PC-3 (cell line): ENCODE results near the gene RAB30.

Experiments used
- EZH2 ChIP-seq: fragments of 300-600 bp; sonication (generic); IDR thresholded peaks from one replicate; pipeline ENCODE4 v1.6.1; 2017; ENCODE audit warnings: antibody characterized with exemption, mild to moderate bottlenecking, low read length; ENCODE audit not compliant: unreplicated experiment
- TF ChIP-seq, protein P1 (sequence below): fragments of 300-600 bp; sonication (generic); conservative IDR thresholded peaks from 2 replicates; pipeline ENCODE4 v1.5.1; 2017; ENCODE audit warnings: antibody characterized with exemption, low read depth, mild to moderate bottlenecking, low read length

DNA sequence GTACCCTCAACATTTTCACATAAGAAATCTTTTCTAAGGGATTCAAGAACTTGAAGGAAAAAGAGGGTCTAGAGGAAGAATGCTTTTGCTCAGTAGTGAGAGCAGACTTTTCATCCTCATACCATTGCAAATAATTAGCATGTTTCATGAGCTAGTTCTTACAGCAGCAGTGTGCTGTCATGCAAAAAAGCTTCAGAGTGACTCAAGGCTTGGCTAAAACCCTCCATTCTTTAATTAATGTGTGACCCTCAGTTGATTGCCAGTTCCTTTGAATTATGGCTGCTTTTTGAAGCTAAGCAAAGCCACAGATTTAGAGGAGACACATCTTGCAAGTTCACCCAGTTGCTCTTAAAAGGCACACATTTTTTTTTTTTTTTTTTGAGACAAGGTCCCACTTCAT lies 48.6 kb upstream of the RAB30 start:
- TF ChIP-seq, protein P1, sequence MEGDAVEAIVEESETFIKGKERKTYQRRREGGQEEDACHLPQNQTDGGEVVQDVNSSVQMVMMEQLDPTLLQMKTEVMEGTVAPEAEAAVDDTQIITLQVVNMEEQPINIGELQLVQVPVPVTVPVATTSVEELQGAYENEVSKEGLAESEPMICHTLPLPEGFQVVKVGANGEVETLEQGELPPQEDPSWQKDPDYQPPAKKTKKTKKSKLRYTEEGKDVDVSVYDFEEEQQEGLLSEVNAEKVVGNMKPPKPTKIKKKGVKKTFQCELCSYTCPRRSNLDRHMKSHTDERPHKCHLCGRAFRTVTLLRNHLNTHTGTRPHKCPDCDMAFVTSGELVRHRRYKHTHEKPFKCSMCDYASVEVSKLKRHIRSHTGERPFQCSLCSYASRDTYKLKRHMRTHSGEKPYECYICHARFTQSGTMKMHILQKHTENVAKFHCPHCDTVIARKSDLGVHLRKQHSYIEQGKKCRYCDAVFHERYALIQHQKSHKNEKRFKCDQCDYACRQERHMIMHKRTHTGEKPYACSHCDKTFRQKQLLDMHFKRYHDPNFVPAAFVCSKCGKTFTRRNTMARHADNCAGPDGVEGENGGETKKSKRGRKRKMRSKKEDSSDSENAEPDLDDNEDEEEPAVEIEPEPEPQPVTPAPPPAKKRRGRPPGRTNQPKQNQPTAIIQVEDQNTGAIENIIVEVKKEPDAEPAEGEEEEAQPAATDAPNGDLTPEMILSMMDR: no peak
- TF ChIP-seq EZH2: no peak
